GM06990 (cell line): ENCODE results near the gene GABRB1.

Experiments used
- DNase-seq: peaks from one replicate; pipeline ENCODE4 v3.0.0-alpha.2; 2011; ENCODE audit not compliant: insufficient read length; ENCODE audit errors: extremely low read depth
- H3K27me3 ChIP-seq: replicated peaks from 2 replicates; pipeline ENCODE4 v1.6.0; 2011; ENCODE audit warnings: low read length; ENCODE audit not compliant: control insufficient read depth, insufficient read depth
- H3K36me3 ChIP-seq: 2 replicates; pipeline ENCODE4 v1.5.1; 2011; ENCODE audit warnings: low read length; ENCODE audit not compliant: control insufficient read depth, insufficient read depth
- H3K4me3 ChIP-seq: replicated peaks from 2 replicates; pipeline ENCODE4 v1.5.1; 2011; ENCODE audit warnings: low read depth, mild to moderate bottlenecking, control low read depth, low read length
- TF ChIP-seq, protein P1 (sequence below): IDR thresholded peaks from 2 replicates; pipeline ENCODE4 v1.5.1; 2011; ENCODE audit warnings: low read length, control low read depth, mild to moderate bottlenecking, inconsistent platforms; ENCODE audit not compliant: insufficient read depth, poor library complexity, severe bottlenecking

The GABRB1 gene

DNA sequence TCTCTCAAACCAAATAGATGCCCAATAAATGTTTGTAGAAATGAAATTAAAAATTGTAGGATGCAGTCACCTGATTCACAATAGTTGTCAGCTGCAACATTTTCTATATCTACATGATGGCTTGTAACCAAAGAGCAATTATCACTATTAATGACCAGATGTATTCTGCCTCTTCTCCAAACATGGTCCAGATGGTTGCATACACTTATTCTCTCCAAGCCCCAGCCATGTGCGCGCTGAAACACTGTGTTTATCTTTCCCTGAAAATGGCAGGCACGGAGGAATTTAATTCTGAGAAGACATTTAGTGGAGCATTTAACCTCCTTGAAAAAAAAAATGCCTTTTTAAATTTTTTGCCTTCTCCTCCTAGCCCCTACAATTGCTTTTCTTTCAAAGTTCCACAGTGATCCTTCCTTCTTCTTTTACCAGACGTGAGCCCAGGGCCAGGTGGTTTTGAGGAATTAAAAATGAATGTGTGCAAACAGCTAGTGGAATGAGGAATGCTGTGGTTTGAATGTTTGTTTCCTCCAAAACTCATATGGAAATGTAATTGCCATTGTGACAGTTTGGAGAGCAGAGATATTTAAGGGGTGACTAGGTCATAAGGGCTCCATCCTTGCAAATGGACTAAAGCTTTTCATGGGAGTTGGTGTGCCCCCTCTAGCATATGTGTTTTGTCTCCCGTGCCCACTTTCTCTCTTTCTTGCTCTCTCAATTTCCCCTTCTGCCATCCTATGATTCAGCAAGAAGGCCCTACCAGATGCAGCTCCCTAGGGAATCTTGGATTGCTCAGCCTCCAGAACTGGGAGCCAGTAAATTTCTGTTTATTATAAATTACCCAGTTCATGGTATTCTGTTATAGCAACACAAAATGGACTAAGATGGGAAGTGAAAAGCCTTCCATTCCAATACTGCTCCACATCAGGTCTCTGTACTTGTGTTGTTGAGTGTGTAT, 136.0 kb downstream of the GABRB1 start:
- H3K36me3 ChIP-seq, result no peaks in the 10 kb centered on the region
- DNase-seq, result no peak

DNA sequence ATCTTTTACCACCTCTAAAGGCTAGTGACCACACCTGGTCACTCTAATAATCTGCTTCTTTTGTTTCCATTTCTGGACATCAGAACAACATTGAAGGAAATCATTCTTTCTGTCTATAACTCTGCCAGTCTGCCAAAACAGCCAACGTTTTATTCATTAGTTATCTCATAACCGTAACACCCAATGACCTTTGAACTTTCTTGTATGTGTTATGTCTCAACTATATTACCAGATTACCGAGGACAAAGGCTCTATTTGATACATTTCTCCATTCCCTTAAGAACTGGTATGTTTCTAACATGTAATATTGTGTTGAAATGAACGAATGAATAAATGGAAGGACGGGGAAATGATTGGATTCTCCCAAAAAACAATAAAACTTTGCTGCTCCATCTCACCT, 152.7 kb downstream of the GABRB1 start:
- no peak overlapping the region for H3K4me3 ChIP-seq
- TF ChIP-seq, protein P1, sequence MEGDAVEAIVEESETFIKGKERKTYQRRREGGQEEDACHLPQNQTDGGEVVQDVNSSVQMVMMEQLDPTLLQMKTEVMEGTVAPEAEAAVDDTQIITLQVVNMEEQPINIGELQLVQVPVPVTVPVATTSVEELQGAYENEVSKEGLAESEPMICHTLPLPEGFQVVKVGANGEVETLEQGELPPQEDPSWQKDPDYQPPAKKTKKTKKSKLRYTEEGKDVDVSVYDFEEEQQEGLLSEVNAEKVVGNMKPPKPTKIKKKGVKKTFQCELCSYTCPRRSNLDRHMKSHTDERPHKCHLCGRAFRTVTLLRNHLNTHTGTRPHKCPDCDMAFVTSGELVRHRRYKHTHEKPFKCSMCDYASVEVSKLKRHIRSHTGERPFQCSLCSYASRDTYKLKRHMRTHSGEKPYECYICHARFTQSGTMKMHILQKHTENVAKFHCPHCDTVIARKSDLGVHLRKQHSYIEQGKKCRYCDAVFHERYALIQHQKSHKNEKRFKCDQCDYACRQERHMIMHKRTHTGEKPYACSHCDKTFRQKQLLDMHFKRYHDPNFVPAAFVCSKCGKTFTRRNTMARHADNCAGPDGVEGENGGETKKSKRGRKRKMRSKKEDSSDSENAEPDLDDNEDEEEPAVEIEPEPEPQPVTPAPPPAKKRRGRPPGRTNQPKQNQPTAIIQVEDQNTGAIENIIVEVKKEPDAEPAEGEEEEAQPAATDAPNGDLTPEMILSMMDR, result no peak
- no peak for DNase-seq
- no peaks in the 10 kb centered on the region for H3K27me3 ChIP-seq
- H3K36me3 ChIP-seq, result no peaks in the 10 kb centered on the region

More for the DNA sequence above, 136.0 kb downstream of the GABRB1 start:
- Histone ChIP-seq H3K4me3 (no peak overlapping the region), H3K27me3 (no peaks in the 10 kb centered on the region)
- TF ChIP-seq, protein P1, result no peak

DNA sequence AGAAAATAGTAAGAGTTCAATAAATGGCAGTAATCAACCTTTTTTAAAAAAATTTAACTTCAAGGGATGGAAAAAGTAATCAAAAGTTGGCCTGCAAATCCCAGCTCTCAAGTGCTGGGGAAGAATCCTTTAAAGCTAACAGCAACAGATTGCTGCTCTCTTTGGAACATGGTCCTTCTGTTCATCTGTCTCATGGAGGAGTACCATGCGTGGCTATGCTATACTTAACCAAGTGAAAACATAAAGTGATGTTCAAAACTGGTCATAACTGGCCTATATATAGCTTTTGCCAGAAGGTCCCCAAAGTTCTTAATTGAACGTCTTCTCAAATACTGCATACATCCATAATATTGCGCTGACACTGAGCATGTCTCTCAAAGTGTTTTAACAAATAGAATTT, 154.4 kb downstream of the GABRB1 start:
- TF ChIP-seq, protein P1, result no peak
- Histone ChIP-seq H3K36me3 (no peaks in the 10 kb centered on the region), H3K4me3 (no peak overlapping the region), H3K27me3 (no peaks in the 10 kb centered on the region)
- DNase-seq, result no peak

DNA sequence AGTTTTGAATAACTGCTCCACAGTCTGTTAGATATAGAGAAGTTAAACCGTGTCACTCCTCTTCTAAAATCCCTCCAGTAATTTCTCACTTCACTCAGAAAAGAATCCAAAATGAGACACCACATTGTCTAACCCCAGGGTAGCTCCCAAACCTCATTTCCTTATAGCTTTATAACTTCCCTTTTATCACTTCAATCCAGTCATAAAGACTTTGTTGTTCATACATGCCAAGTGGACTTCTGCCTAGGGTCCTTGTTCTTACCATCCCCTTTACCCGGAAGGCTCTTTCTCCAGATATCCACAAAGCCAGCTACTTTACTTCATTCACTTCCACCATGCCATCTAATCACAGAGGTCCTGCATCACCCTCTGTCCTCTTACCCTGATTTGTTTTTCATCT, 156.2 kb downstream of the GABRB1 start:
- TF ChIP-seq, protein P1, result no peak
- H3K4me3 ChIP-seq, result no peak overlapping the region
- H3K36me3 ChIP-seq, result no peaks in the 10 kb centered on the region
- DNase-seq, result no peak
- H3K27me3 ChIP-seq, result no peaks in the 10 kb centered on the region

DNA sequence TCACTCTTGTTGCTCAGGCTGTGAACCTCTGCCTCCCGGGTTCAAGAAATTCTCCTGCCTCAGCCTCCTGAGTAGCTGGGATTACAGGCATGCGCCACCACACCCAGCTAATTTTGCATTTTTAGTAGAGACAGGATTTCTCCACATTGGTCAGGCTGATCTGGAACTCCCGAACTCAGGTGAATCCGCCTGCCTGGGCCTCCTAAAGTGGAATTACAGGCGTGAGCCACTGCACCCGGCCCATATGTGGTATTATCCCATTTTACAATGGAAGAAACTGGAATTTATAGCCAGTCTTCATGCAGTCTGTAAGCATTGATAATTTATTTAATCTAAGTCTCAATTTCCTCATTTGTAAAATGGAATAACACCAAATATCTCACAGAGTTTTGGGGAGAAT, 161.8 kb downstream of the GABRB1 start:
- no peaks in the 10 kb centered on the region for H3K27me3 ChIP-seq
- TF ChIP-seq, protein P1, result no peak

More for the DNA sequence above, 161.8 kb downstream of the GABRB1 start:
- no peak for DNase-seq
- Histone ChIP-seq H3K36me3 (no peaks in the 10 kb centered on the region), H3K4me3 (no peak overlapping the region)
